GM20431 (cell line): ENCODE data around the gene RAP2A.

ENCODE experiments used
- in situ Hi-C: fragments of 300-500 bp; cut with MseI, MboI; formaldehyde crosslinking; loops from one replicate; pipeline ENCODE4 v1.15.0; 2020; ENCODE audit warnings: low sequenced_read_pairs; ENCODE audit not compliant: unreplicated experiment

The RAP2A gene

GRCh38 chr13:97491452-97491851, 57.5 kb downstream of the RAP2A start:
- in situ Hi-C loops: no loop called here

- in situ Hi-C loops: no loop called here
These were observed 58.3 kb downstream of the RAP2A start for GRCh38 chr13:97492257-97492656.

GRCh38 chr13:97492684-97493371, 58.9 kb downstream of the RAP2A start:
- in situ Hi-C loops: no loop called here

- in situ Hi-C loops: no loop called here
These were observed 59.5 kb downstream of the RAP2A start for GRCh38 chr13:97493456-97493855.

GRCh38 chr13:97495678-97496077, 61.7 kb downstream of the RAP2A start:
- in situ Hi-C loops: no loop called here

- in situ Hi-C loops: no loop called here
These were observed 62.5 kb downstream of the RAP2A start for GRCh38 chr13:97496511-97496910.

GRCh38 chr13:97497400-97497799, 63.4 kb downstream of the RAP2A start:
- in situ Hi-C loops: no loop called here

- in situ Hi-C loops: no loop called here
These were observed 64.5 kb downstream of the RAP2A start for GRCh38 chr13:97498419-97498818.

GRCh38 chr13:97499181-97499580, 65.2 kb downstream of the RAP2A start:
- in situ Hi-C loops: no loop called here

GRCh38 chr13:97502181-97502580, 68.2 kb downstream of the RAP2A start:
- in situ Hi-C loops: no loop called here

GRCh38 chr13:97502706-97503105, 68.7 kb downstream of the RAP2A start:
- in situ Hi-C loops: no loop called here

GRCh38 chr13:97505017-97505416, 71.0 kb downstream of the RAP2A start:
- in situ Hi-C loops: no loop called here

GRCh38 chr13:97506511-97506910, 72.5 kb downstream of the RAP2A start:
- in situ Hi-C loops: no loop called here

GRCh38 chr13:97512732-97513131, 78.8 kb downstream of the RAP2A start:
- in situ Hi-C loops: no loop called here

GRCh38 chr13:97515643-97516042, 81.7 kb downstream of the RAP2A start:
- in situ Hi-C loops: no loop called here

- in situ Hi-C loops: no loop called here
These were observed 84.0 kb downstream of the RAP2A start for GRCh38 chr13:97517967-97518366.
